Measurements from ENCODE around the gene MARCHF2.
"Not testable (repeated sequence)": the region's sequence is repeated elsewhere in the genome, so short reads cannot be mapped to it uniquely, and the experiment has no call there.

MARCHF2 gene, protein sequence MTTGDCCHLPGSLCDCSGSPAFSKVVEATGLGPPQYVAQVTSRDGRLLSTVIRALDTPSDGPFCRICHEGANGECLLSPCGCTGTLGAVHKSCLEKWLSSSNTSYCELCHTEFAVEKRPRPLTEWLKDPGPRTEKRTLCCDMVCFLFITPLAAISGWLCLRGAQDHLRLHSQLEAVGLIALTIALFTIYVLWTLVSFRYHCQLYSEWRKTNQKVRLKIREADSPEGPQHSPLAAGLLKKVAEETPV

DNA sequence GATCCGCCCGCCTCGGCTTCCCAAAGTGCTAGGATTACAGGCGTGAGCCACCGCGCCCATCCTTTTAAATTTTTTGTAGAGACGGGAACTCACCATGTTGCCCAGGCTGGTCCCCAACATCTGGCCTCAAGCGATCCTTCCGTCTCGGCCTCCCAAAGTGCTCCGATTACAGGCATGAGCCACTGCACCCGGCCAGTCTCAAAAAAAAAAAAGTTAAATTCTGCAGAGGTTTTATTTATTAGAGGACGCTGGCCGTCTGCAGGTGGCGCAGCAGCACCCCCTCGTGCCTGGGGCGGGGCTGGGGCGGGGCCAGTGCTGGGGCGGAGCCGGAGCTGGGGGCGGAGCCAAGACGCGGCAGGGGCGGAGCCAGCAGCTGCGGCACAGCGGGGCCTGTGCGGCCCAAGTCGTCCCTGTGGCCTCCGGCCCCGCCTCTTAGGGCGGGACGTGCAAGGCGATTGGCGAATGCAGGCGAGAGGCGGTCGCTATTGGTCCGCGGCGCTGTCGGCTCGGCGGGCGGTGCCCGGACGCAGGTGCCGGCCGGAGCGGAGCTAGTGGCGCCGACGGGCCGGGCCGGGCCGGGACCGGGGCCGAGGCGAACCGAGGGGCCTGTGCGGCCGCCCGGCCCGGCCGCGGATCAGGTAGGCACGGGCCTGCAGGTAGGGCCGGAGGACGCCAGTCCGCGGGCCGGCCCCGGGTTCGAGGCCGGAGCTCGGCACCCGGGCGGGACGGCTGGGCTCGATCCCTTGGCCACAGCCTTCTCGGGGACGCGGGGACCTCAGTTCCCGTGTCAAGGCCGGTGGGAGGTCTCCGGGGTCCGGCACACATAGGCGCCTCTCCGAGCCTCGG is at the start of gene MARCHF2:
TSS of gene MARCHF2 (plus strand) at position 523 of the 846 bp plus-strand sequence. CDS start 8,536 bp downstream, outside the sequence.
- peak; percentile 99 for DNase-seq (ENCODE audit: low spot score)

DNA sequence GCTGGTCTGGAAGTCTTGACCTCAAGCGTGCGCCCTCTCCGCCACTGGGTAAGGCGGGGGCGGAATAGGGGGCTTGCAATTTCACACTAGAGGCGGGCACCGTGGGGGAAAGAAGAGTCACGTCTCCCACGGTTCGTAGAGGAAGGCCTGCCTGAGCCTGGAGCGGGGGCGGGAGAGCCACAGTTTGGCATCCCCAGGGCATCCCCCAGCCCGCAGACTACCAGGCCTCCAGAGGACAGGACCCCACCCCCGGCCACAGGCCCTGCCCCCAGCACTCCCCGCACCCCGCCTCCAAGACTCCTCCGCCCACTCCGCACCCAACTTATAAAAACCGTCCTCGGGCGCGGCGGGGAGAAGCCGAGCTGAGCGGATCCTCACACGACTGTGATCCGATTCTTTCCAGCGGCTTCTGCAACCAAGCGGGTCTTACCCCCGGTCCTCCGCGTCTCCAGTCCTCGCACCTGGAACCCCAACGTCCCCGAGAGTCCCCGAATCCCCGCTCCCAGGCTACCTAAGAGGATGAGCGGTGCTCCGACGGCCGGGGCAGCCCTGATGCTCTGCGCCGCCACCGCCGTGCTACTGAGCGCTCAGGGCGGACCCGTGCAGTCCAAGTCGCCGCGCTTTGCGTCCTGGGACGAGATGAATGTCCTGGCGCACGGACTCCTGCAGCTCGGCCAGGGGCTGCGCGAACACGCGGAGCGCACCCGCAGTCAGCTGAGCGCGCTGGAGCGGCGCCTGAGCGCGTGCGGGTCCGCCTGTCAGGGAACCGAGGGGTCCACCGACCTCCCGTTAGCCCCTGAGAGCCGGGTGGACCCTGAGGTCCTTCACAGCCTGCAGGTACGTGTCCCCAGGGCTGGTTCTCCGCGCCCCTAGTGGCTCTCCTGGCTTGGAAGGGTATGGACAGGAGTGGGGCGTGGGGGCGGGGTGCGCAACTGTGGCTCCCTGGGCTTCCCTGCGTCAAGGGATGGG is 49.0 kb upstream of the MARCHF2 start, which contains the start of gene ANGPTL4:
TSS of gene ANGPTL4 (plus strand) at position 353 of the 969 bp plus-strand sequence. CDS start at position 520, 167 bp downstream.
- peak; percentile 80 for DNase-seq (ENCODE audit: low spot score)

DNA sequence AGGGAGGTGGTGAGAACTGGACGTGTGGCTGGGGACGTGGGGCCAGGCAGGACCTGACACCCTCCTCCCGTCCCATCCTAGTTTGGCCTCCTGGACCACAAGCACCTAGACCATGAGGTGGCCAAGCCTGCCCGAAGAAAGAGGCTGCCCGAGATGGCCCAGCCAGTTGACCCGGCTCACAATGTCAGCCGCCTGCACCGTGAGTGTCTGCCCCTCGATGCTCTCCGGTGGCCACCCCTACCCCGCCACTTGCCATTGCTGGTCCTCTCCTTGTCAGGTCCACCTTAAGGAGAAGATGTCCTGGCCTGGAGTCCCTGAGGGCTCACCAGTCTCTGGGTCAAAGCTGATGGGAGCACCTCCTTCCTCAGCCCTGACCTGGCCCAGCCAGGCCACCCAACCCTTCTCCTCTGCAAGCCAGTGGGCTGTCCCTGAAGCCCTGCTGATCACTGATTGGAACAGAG is 47.0 kb upstream of the MARCHF2 start:
- DNase-seq (ENCODE audit: low spot score), result no peak

DNA sequence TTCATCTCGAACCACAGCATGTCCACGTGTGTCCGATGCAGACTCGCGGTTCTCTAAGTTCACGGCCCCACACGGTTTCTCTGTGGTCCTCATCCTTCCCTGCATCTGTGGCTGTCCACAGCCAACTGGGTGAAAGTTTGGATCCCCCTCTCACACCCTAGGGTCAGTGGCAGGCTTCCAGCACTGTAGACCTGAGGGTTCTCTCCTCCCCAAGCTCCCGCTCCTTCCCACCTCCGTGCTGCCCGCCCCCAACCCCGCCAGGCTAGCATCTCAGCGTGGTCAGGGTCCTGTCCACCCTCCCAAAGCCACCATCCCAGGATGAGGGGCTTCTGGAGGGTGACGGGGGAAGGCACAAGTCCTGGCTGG is 46.2 kb upstream of the MARCHF2 start:
- DNase-seq (ENCODE audit: low spot score), result no peak

DNA sequence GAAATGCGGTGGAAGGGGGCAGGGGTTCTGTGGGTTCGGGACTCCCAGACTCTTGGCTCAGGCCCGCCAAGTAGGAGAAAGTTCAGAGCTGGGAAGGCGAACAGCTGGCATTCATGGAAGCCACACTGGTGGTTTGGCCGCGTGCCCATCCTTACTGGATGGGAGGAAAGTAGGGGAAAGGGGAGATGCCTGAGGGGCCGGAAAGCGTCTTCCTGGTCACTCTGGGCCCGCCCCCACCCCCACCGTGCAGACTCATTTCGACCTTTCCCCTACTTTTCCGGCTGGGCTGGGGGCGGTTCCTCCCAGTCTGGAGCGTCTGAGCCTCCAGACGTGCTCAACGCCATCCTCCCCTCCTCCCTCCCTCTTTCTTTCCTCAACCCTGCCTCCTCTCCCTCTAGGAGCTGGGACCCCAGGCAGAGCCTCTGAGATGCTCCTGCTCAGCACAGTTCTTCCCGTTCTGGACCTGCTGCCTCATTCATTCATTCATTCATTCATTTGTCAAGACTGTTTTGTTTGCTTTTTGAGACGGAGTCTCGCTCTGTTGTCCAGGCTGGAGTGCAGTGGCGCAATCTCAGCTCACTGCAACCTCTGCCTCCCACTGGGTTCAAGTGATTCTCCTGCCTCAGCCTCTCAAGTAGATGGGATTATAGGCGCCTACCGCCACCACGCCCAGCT is 45.6 kb upstream of the MARCHF2 start:
- peak; percentile 90 for DNase-seq (ENCODE audit: low spot score)

DNA sequence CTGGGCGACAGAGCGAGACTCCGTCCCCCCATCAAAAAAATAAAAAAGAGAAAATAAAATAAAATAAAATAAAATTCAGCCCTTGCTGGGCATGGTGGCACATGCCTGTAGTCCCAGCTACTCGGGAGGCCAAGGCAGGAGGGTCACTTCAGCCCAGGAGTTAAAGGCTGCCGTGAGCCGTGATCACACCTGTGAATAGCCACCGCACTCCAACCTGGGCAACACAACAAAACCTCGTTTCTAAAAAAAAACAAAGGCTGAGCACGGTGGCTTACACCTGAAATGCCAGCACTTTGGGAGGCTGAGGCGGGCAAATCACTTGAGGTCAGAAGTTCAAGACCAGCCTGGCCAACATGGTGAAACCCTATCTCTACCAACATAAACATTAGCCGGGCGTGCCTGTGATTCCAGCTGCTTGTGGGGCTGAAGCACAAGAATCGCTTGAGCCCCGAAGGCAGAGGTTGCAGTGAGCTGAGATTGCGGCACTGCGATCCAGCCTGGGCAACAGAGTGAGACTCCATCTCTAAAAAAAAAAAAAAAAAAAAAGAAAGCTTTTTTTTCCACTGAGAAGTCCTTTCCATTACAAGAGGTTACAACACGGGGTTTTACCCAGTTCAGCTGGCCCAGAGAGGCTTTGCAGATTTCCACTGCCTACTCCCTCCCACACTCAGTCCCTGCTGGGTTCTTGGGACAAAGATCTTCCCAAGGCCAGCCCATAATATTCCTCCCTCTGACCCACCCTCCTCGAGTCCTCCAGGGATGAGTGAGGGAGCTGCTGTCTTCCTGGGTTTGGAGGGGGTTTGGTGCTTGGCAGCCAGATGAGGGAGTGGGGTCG is 42.7 kb upstream of the MARCHF2 start:
- no peak for DNase-seq (ENCODE audit: low spot score)

DNA sequence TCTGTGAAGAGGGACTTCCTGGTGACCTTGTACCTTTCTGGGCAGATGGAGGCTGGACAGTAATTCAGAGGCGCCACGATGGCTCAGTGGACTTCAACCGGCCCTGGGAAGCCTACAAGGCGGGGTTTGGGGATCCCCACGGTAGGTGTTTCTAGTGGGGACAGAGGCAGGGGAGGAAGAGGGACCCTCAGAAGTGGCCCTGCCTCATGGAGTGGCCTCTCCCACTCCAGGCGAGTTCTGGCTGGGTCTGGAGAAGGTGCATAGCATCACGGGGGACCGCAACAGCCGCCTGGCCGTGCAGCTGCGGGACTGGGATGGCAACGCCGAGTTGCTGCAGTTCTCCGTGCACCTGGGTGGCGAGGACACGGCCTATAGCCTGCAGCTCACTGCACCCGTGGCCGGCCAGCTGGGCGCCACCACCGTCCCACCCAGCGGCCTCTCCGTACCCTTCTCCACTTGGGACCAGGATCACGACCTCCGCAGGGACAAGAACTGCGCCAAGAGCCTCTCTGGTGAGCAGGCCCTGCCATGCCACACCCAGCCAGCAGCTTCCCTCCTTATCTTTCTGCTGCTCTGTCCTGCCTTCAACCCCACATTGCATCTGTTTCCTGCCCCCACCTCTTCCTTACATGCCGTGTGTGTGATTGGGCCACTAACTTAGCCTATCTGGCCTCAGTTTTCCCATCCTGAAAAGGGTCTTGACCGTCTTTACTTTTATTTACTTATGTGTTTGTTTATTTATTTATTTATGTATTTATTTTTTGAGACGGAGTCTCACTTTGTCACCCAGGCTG is 41.9 kb upstream of the MARCHF2 start:
- no peak for DNase-seq (ENCODE audit: low spot score)

DNA sequence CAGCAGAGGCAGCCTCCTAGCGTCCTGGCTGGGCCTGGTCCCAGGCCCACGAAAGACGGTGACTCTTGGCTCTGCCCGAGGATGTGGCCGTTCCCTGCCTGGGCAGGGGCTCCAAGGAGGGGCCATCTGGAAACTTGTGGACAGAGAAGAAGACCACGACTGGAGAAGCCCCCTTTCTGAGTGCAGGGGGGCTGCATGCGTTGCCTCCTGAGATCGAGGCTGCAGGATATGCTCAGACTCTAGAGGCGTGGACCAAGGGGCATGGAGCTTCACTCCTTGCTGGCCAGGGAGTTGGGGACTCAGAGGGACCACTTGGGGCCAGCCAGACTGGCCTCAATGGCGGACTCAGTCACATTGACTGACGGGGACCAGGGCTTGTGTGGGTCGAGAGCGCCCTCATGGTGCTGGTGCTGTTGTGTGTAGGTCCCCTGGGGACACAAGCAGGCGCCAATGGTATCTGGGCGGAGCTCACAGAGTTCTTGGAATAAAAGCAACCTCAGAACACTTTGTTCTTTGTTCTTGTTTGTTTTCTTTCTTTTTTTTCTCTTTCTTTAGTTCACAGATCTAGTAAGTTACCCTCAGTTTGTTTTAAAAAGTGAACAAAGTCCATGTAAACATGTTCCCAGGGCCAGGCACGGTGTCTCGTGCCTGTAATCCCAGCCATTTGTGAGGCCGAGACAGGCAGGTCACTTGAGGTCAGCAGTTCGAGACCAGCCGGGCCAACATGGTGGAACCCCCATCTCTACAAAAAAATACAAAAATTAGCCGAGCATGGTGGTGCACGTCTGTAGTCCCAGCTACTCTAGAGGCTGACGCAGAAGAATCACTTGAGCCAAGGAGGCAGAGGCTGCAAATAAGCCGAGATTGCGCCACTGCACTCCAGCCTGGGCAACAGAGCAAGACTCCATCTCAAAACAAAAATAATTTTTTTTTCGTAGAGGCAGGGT is 39.0 kb upstream of the MARCHF2 start:
- no peak for DNase-seq (ENCODE audit: low spot score)

DNA sequence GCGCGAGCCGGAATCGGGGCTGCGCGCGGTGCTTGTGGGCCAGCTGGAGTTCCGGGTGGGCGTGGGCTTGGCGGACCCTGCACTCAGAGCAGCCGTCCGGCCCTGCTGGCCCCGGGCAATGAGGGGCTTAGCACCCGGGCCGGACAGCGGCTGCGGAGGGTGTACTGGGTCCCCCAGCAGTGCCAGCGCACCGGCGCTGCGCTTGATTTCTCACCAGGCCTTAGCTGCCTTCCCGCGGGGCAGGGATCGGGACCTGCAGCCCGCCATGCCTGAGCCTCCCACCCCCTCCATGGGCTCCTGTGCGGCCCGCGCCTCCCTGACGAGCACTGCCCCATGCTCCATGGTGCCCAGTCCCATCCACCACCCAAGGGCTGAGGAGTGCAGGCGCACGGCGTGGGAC is 37.3 kb upstream of the MARCHF2 start:
- not testable (repeated sequence) for DNase-seq (ENCODE audit: low spot score)

DNA sequence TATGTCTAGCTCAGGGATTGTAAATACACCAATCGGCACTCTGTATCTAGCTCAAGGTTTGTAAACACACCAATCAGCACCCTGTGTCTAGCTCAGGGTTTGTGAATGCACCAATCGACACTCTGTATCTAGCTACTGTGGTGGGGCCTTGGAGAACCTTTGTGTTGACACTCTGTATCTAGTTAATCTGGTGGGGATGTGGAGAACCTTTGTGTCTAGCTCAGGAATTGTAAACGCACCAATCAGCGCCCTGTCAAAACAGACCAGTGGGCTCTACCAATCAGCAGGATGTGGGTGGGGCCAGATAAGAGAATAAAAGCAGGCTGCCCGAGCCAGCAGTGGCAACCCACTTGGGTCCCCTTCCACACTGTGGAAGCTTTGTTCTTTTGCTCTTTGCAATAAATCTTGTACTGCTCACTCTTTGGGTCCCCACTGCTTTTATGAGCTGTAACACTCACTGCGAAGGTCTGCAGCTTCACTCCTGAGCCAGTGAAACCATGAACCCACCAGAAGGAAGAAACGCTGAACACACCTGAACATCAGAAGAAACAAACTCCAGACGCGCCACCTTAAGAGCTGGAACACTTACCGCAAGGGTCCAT is 36.6 kb upstream of the MARCHF2 start:
- DNase-seq (ENCODE audit: low spot score), result not testable (repeated sequence)

DNA sequence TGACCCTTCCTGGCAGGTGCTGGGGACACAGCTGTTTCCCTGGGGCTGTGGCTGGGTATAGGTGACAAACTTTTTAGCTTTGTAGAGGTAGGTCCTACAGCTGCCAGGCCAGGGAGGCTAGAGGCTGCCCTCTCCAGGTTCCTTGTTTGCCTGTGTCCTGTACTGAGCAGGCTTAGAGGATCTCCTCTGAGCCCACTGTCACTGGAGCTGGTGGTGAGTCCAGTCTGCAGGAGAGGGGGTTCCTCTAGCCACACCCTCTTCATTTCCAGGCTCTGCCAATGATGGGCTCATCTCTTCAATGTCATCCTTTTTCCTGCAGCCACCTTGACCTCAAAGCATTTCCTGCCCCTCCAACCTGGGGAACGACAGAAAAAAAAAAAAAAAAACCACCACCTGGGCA is 35.5 kb upstream of the MARCHF2 start:
- peak; percentile 1 for DNase-seq (ENCODE audit: low spot score)

DNA sequence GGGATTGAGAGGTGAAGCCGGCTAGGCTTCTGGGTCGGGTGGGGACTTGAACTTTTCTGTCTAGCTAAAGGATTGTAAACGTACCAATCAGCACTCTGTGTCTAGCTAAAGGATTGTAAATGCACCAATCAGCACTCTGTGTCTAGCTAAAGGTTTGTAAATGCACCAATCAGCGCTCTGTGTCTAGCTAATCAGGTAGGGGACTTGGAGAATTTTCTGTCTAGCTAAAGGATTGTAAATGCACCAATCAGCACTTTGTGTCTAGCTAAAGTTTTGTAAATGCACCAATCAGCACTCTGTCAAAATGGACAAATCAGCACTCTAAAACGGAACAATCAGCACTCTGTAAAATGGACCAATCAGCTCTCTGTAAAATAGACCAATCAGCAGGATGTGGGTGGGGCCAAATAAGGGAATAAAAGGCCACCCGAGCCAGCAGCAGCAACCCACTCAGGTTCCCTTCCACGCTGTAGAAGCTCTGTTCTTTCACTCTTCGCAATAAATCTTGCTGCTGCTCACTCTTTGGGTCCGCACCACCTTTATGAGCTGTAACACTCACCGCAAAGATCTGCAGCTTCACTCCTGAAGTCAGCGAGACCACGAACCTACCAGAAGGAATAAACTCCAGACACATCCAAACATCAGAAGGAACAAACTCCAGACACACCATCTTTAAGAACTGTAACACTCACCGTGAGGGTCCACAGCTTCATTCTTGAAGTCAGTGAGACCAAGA is 33.8 kb upstream of the MARCHF2 start:
- not testable (repeated sequence) for DNase-seq (ENCODE audit: low spot score)

DNA sequence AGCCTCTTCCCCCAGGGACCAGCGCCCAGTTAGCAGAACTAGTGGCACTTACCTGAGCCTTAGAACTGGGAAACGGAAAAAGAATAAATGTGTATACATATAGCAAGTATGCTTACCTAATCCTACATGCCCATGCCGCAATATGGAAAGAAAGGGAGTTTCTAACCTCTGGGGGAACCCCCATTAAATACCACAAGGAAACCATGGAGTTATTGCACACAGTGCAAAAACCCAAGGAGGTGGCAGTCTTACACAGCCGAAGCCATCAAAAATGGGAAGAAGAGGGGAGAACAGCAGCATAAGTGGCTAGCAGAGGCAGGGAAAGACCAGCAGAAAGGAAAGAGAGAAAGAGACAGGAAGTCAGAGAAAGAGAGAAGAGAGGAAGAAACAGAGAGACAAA is 28.5 kb upstream of the MARCHF2 start:
- not testable (repeated sequence) for DNase-seq (ENCODE audit: low spot score)

DNA sequence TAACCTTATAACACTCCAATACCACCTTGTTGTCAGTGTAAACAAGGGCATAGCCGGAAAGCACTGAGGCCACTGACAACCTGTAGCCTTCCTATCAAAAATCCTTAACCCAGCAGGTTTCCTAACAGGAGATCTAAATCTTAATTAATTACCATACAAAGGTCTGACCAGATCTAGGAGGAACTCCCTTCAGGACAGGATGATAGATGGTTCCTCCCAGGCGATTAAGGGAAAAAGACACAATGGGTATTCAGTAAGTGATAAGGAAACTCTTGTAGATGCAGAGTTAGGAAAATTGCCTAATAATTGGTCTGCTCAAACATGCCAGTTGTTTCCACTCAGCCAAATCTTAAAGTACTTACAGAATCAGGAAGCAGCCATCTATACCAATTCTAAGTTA is 28.0 kb upstream of the MARCHF2 start:
- not testable (repeated sequence) for DNase-seq (ENCODE audit: low spot score)

DNA sequence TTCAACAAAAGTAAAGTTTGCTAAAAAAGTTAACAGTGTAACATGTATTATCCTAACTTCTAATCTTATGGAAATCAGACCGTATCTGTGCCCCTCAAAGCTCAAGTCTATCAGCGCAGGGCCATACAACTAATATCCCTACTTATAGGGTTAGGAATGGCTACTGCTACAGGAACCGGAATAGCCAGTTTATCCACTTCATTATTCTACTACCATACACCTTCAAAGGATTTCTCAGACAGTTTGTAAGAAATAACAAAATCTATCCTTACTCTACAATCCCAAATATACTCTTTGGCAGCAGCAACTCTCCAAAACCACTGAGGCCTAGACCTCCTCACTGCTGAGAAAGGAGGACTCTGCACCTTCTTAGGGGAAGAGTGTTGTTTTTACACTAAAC is 27.5 kb upstream of the MARCHF2 start:
- DNase-seq (ENCODE audit: low spot score), result not testable (repeated sequence)

DNA sequence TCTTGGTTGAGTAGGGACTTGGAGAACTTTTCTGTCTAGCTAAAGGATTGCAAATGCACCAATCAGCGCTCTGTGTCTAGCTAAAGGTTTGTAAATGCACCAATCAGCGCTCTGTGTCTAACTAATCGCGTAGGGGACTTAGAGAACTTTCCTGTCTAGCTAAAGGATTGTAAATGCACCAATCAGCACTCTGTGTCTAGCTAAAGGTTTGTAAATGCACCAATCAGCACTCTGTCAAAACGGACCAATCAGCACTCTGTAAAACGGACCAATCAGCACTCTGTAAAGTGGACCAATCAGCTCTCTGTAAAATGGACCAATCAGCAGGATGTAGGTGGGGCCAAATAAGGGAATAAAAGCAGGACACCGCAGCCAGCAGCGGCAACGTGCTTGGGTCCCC is 26.7 kb upstream of the MARCHF2 start:
- DNase-seq (ENCODE audit: low spot score), result not testable (repeated sequence)

DNA sequence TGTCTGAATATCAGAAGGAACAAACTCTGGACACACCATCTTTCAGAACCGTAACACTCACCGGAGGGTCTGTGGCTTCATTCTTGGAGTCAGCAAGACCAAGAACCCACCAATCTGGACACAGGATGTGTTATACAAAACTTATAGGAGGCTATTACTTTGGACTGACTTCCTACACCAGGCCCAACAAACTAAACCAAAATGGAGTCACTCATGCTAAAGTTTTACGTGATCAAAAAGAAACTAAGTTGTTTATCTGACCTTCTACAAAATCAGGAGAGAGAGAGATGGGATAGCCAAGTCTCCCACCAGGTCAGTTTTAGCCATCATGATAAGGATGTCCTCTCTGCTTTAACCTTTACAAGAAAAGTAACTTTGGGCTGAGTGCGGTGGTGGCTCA is 26.1 kb upstream of the MARCHF2 start:
- no peak for DNase-seq (ENCODE audit: low spot score)

All from iPS-NIHi11 (cell line).